Upper lobe of left lung (tissue), 6 donors: ENCODE results near the gene ARFIP1. TPM values are rescaled to one million over a fixed set of nuclear protein-coding genes. Genes with fewer than 3 reads are reported as not detected.

Source experiments
- ATAC-seq, 2 donors: fragments of 200-7000 bp; cut with Tn5 transposase; one replicate each; pipeline ENCODE4 v1.9.1; 2022; ENCODE audit warnings: mild to moderate bottlenecking in 2 of 2, moderate library complexity in 2 of 2; ENCODE audit not compliant: low FRiP score in 2 of 2
- DNase-seq, 2 donors: peaks; one replicate each; pipeline ENCODE4 v3.0.0-alpha.2; 2019 to 2020
- H3K27ac ChIP-seq, 4 donors: fragments of 200-600 bp; sonication (generic); one replicate each; pipeline ENCODE4 v1.5.1; 2016 to 2019
- H3K27me3 ChIP-seq, 4 donors: fragments of 200-600 bp; sonication (generic); one replicate each; pipeline ENCODE4 v1.5.1; 2017 to 2019
- H3K36me3 ChIP-seq, 4 donors: fragments of 200-600 bp; sonication (generic); one replicate each; pipeline ENCODE4 v1.5.1; 2016 to 2019
- H3K4me1 ChIP-seq, 4 donors: fragments of 200-600 bp; sonication (generic); one replicate each; pipeline ENCODE4 v1.5.1; 2018 to 2019
- H3K4me3 ChIP-seq, 4 donors: fragments of 200-600 bp; sonication (generic); one replicate each; pipeline ENCODE4 v1.5.1; 2017 to 2019; ENCODE audit warnings: mild to moderate bottlenecking in 2 of 4, moderate library complexity in 1 of 4
- H3K9me3 ChIP-seq, 4 donors: fragments of 200-600 bp; sonication (generic); one replicate each; pipeline ENCODE4 v1.5.1; 2018 to 2019
- EP300 ChIP-seq, 4 donors: sonication (generic); formaldehyde crosslinking; IDR thresholded peaks; one replicate each; pipeline ENCODE4 v1.5.1; 2017; ENCODE audit warnings: antibody characterized with exemption in 4 of 4, control low read depth in 2 of 4
- POLR2A ChIP-seq, 4 donors: fragments of 450-650 bp; IDR thresholded peaks; one replicate each; pipeline ENCODE4 v1.5.1; 2016 to 2017; ENCODE audit warnings: antibody characterized with exemption in 4 of 4, mild to moderate bottlenecking in 2 of 4
- POLR2AphosphoS5 ChIP-seq, 2 donors: sonication (generic); formaldehyde crosslinking; IDR thresholded peaks; one replicate each; pipeline ENCODE4 v1.5.1; 2017; ENCODE audit warnings: antibody characterized with exemption in 2 of 2
- WGBS, 2 donors: methylation state at CpG; one replicate each; pipeline ENCODE4 v1.1.5; 2017 to 2018; 5-methylcytosine and 5-hydroxymethylcytosine counted together
- total RNA-seq, 6 donors: library from RNA; depleted of rRNA in 4 of 6; stranded (reverse); fragments of >200 nt in 4 of 6; gene quantifications; one replicate each; pipeline versions ENCODE4 v1.1.0 to v1.2.1, GENCODE V29; 2016 to 2021
- TF ChIP-seq, protein P1 (sequence below), 6 experiments: fragments of 450-650 bp in 4 of 6; fragments of 200-600 bp in 2 of 6; sonication (generic) in 2 of 6; IDR thresholded peaks; one replicate each; pipeline ENCODE4 v1.5.1; 2016 to 2019; ENCODE audit warnings: antibody characterized with exemption in 6 of 6
- donor health status: DM: no; HTN: no; CAD: no; lungs with moderate emphysema.
- donor health status: DM: no; HTN: yes; CAD: no; lungs with severe emphysema.

ARFIP1 gene
- total RNA-seq, 6 donors from 2014 or later: 17.8 to 54.0 (median 30.4) TPM

GRCh38 chr4:152885185-152885584 is 105.4 kb downstream of the ARFIP1 start:
- ATAC-seq (no peak), DNase-seq (no peak)
- Histone ChIP-seq H3K36me3 (peaks cover 0 to 26% (median 8%) of the 10 kb centered on the region in 4 donors), H3K27me3 (no peaks in the 10 kb centered on the region), H3K9me3 (no peaks in the 10 kb centered on the region), H3K4me3 (no peak overlapping the region), H3K4me1 (no peaks in the 10 kb centered on the region), H3K27ac (no peak overlapping the region)
- WGBS, 2 donors: 92 to 94% methylated on average over 5 of the region's 5 CpGs
- no peak for TF ChIP-seq POLR2A (IDR thresholded peaks at IDR 0.05)
- TF ChIP-seq POLR2AphosphoS5 (IDR thresholded peaks at IDR 0.05): no peak
- no peak for TF ChIP-seq EP300 (IDR thresholded peaks at IDR 0.05)
- TF ChIP-seq, protein P1, sequence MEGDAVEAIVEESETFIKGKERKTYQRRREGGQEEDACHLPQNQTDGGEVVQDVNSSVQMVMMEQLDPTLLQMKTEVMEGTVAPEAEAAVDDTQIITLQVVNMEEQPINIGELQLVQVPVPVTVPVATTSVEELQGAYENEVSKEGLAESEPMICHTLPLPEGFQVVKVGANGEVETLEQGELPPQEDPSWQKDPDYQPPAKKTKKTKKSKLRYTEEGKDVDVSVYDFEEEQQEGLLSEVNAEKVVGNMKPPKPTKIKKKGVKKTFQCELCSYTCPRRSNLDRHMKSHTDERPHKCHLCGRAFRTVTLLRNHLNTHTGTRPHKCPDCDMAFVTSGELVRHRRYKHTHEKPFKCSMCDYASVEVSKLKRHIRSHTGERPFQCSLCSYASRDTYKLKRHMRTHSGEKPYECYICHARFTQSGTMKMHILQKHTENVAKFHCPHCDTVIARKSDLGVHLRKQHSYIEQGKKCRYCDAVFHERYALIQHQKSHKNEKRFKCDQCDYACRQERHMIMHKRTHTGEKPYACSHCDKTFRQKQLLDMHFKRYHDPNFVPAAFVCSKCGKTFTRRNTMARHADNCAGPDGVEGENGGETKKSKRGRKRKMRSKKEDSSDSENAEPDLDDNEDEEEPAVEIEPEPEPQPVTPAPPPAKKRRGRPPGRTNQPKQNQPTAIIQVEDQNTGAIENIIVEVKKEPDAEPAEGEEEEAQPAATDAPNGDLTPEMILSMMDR (IDR thresholded peaks at IDR 0.05): no peak

DNA sequence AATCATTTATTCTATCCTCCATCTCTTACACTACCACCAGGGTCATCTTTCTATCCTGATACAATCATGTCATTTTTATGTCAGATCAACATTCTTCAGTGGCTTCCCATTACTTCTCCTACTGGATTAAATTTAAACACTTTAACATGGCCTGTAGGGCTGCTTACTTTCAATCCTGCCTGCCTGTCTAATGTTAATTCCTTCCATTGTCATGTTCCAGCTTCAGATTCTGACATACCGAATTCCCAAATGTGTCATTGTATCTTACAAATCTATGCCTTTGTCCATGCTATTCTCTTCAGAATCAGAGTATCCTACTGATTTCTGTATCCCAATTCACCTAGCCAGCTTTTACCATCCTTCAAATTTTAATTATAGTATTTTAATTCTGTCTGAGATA is 106.4 kb downstream of the ARFIP1 start:
- ATAC-seq: no peak
- no peaks in the 10 kb centered on the region for H3K9me3 ChIP-seq
- TF ChIP-seq, protein P1 (IDR thresholded peaks at IDR 0.05): no peak
- TF ChIP-seq EP300 (IDR thresholded peaks at IDR 0.05) (no peak), POLR2A (IDR thresholded peaks at IDR 0.05) (no peak), POLR2AphosphoS5 (IDR thresholded peaks at IDR 0.05) (no peak)
- no peak overlapping the region for H3K4me3 ChIP-seq
- DNase-seq: no peak
- no peaks in the 10 kb centered on the region for H3K27me3 ChIP-seq
- peaks cover 0 to 21% (median 8%) of the 10 kb centered on the region in 4 donors for H3K36me3 ChIP-seq
- WGBS, 2 donors: 88 to 96% methylated on average over 1 of the region's 1 CpG
- H3K4me1 ChIP-seq: no peaks in the 10 kb centered on the region
- H3K27ac ChIP-seq: no peak overlapping the region

- DNase-seq (no peak), ATAC-seq (no peak)
- Histone ChIP-seq H3K4me3 (no peak overlapping the region), H3K9me3 (no peaks in the 10 kb centered on the region), H3K27ac (no peak overlapping the region), H3K36me3 (peaks cover 0 to 31% (median 12%) of the 10 kb centered on the region in 4 donors), H3K4me1 (no peaks in the 10 kb centered on the region), H3K27me3 (no peaks in the 10 kb centered on the region)
- TF ChIP-seq EP300 (IDR thresholded peaks at IDR 0.05) (no peak), POLR2AphosphoS5 (IDR thresholded peaks at IDR 0.05) (no peak), POLR2A (IDR thresholded peaks at IDR 0.05) (no peak)
- TF ChIP-seq, protein P1 (IDR thresholded peaks at IDR 0.05): no peak
- WGBS, 2 donors: 92 to 95% methylated on average over 6 of the region's 6 CpGs
These were observed 108.2 kb downstream of the ARFIP1 start for GRCh38 chr4:152887981-152888380.

- Histone ChIP-seq H3K36me3 (peaks cover 0 to 30% (median 9%) of the 10 kb centered on the region in 4 donors), H3K27ac (no peak overlapping the region), H3K4me3 (no peak overlapping the region), H3K27me3 (no peaks in the 10 kb centered on the region), H3K9me3 (no peaks in the 10 kb centered on the region), H3K4me1 (no peaks in the 10 kb centered on the region)
- no peak for DNase-seq
- no peak for ATAC-seq
- WGBS, 2 donors: 62 to 78% methylated on average over 2 of the region's 2 CpGs
- no peak for TF ChIP-seq POLR2AphosphoS5 (IDR thresholded peaks at IDR 0.05)
- TF ChIP-seq EP300 (IDR thresholded peaks at IDR 0.05): no peak
- TF ChIP-seq, protein P1 (IDR thresholded peaks at IDR 0.05): no peak
- no peak for TF ChIP-seq POLR2A (IDR thresholded peaks at IDR 0.05)
These were observed 113.2 kb downstream of the ARFIP1 start for GRCh38 chr4:152892974-152893373.

DNA sequence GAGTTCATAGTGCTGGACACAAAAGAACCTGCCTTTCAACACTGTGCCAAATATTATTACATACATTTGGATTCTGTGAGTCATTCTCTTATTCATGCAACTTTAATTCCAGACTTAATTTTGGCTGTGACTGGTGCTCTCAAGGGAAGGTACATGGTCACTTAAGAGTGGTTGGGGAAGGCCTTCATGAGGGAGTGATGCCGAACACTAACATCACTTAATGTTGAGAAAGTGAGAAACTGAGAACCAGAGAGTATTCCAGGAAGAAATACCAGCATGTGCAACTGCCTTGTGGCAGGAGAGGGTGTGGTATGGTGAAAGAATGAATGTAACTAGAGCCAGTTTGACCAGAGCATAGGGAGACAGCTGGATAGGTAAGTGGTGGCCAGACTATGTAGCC is 114.9 kb downstream of the ARFIP1 start:
- DNase-seq (no peak), ATAC-seq (no peak)
- Histone ChIP-seq H3K4me3 (no peak overlapping the region), H3K27me3 (no peaks in the 10 kb centered on the region), H3K9me3 (no peaks in the 10 kb centered on the region), H3K4me1 (no peaks in the 10 kb centered on the region), H3K27ac (no peak overlapping the region), H3K36me3 (peaks cover 0 to 21% (median 5%) of the 10 kb centered on the region in 4 donors)
- TF ChIP-seq POLR2A (IDR thresholded peaks at IDR 0.05): no peak
- TF ChIP-seq EP300 (IDR thresholded peaks at IDR 0.05): no peak
- TF ChIP-seq, protein P1 (IDR thresholded peaks at IDR 0.05): no peak
- no peak for TF ChIP-seq POLR2AphosphoS5 (IDR thresholded peaks at IDR 0.05)
- 59 to 92% methylated on average over 1 of the region's 1 CpG for WGBS, 2 donors
